GM19239 (cell line): ENCODE measurements around the gene ADAMTS7.
A peak's percentile ranks its signal among the peaks of the same experiment; 100 is the strongest.
"Not testable (repeated sequence)": the region's sequence is repeated elsewhere in the genome, so short reads cannot be mapped to it uniquely, and the experiment has no call there.

Experiments used
- DNase-seq: peaks from one replicate; pipeline ENCODE4 v3.0.0; 2011; ENCODE audit warnings: low spot score; ENCODE audit not compliant: insufficient read length
- FAIRE-seq: peaks from 2 replicates; lab custom pipeline; 2011; peaks lifted over from hg19 to GRCh38; lab: Jason Lieb, UNC

Gene ADAMTS7

DNA sequence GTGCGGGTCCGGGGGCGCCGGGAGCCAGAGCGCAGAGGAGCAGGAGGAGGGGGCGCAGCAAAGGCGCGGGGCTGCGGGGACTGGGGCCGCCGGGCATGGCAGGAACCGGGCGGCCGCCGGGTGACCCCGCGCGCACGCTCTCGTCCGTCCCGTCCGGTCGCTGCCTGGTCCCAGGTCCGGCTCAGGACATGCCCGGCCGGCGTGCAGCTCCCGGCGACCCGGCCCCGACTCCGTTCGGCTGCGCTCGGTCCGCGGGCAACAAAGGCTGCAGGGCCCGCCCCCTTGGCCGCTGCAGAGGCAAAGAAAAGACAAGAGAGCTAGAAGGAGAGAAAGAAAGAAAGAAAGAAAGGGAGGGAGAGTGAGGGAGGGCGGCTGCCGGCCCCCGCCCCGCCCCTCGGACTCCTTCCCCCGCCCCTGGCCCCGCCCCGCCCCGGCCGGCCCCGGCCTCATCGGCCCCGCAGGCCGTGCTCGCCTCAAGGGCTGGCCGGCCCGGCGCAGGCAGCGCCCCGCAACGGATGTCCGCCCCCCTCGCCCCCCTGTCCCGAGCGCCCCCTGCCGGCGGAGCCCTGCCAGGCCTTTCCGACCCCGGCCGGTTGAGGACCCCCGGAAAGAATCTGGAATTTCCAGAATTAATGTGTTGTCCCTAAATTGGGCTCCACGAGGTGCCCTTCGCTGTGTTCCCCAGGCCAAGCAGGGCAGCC is at the start of gene ADAMTS7:
Gene ADAMTS7 (minus strand): TSS at position 341 of the 701 bp plus-strand sequence. CDS start 244 bp downstream, at position 97.
- FAIRE-seq (no peak), DNase-seq (peak; percentile 90)

GRCh38 chr15:78859971-78860719 is 48.9 kb upstream of the ADAMTS7 start:
- peak; percentile 45 for DNase-seq
- FAIRE-seq = peak; percentile 79

DNA sequence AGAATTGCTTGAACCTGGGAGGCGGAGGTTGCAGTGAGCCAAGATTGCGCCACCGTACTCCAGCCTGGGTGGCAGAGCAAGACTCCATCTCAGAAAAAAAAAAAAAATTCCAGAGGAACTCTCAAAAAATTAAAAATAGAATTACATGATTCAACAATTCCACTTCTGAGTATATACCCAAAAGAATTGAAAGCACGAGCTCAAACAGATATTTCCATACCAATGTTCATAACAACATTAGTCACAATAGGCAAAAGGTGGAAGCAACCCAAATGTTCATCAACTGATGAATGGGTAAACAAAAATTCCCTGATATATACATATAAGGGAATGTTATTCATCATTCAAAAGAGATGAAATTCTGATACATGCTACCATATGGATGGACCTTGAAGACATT is 44.5 kb upstream of the ADAMTS7 start:
- no peak for DNase-seq
- FAIRE-seq = no peak

DNA sequence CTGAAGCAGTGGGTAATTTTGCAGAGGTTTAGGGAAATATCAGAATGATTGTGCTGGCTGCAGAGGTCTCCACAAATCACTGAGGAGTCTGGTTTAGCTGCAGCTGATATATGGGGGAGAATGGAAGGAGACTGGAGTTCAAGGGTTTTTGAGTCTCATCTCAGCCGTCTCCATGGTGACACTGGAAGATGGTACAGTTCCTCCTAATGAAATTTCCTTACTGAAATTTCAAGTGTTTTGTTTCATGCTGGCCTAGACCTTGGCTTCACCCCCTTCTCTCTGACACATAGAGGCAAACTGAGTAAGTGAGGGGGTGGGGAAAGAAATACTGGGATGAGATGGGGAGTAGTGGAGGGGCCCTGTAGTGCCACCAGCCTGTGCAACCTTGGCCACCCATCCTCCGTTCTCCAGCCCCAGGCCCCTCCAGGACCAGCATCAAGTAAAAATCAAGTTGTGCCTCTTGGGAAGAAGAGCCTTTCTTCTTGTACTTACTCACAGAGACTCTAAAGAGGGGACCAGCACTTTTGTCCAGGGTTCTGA is 43.6 kb upstream of the ADAMTS7 start:
- FAIRE-seq = no peak
- DNase-seq = no peak

DNA sequence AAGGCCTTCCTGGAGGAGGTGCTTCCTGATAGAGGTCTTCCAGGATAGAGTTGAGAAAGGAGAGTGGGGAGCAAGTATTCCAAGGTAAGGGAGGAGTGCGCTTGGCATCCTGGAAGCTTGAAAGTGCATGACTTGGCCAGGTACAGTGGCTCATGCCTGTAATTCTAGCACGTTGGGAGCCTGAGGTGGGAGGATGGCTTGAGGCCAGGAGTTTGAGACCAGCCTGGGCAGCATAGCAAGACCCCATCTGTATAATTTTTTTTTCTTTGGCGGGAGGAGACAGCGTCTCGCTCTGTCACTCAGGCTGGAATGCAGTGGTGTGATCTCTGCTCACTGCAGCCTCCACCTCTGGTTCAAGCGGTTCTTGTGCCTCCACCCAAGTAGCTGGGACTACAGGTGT is 42.2 kb upstream of the ADAMTS7 start:
- no peak for DNase-seq
- no peak for FAIRE-seq

GRCh38 chr15:78850941-78851755 is 39.9 kb upstream of the ADAMTS7 start:
- FAIRE-seq (no peak), DNase-seq (no peak)

GRCh38 chr15:78850352-78850751 is 39.1 kb upstream of the ADAMTS7 start:
- FAIRE-seq = no peak
- DNase-seq = no peak

- DNase-seq, FAIRE-seq: not testable (repeated sequence)
Observed at GRCh38 chr15:78847387-78847906, 36.2 kb upstream of the ADAMTS7 start.

GRCh38 chr15:78846906-78847305 is 35.6 kb upstream of the ADAMTS7 start:
- DNase-seq, FAIRE-seq: not testable (repeated sequence)

GRCh38 chr15:78842519-78842918 is 31.3 kb upstream of the ADAMTS7 start:
- FAIRE-seq (no peak), DNase-seq (no peak)

- FAIRE-seq = no peak
- DNase-seq = no peak
Observed at GRCh38 chr15:78841891-78842290, 30.6 kb upstream of the ADAMTS7 start.

GRCh38 chr15:78841376-78841706 is 30.1 kb upstream of the ADAMTS7 start:
- FAIRE-seq (no peak), DNase-seq (no peak)

- FAIRE-seq (no peak), DNase-seq (no peak)
Observed at GRCh38 chr15:78840661-78841375, 29.6 kb upstream of the ADAMTS7 start.

DNA sequence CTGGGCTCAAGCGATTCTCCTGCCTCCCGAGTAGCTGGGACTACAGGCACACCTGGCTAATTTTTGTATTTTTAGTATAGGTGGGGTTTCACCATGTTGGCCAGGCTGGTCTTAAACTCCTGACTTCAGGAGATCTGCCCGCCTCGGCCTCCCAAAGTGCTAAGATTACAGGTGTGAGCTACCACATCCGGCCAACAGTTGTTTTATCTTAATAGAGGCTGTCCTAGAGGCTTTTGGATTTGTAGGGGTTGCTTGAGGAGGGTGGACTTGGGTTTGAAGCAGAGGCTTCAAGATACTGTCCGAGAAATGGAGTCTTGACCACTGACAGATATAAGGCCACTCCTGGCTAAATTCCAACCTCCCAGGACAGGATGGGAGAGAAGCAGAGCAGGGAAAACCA is 27.9 kb upstream of the ADAMTS7 start:
- not testable (repeated sequence) for FAIRE-seq, DNase-seq

DNA sequence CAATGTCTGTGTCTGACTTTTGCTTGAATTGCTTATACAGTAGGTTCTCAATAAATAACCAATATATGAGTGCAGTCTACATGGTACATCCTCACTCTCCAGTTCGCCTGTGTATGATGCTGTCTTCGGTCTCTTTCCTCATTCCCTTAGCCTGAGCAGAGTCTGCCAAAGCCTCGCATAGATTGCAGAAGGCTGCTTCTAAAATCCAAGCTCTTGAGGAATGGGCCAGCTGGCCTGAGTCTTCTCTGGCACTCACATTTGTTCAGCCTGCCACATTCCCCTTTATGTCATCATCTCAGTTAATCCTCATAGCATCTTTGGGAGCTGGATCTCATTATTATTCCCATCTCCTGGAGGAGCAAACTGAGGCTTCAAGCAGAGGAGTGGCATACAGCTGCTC is 27.2 kb upstream of the ADAMTS7 start:
- FAIRE-seq (no peak), DNase-seq (no peak)

DNA sequence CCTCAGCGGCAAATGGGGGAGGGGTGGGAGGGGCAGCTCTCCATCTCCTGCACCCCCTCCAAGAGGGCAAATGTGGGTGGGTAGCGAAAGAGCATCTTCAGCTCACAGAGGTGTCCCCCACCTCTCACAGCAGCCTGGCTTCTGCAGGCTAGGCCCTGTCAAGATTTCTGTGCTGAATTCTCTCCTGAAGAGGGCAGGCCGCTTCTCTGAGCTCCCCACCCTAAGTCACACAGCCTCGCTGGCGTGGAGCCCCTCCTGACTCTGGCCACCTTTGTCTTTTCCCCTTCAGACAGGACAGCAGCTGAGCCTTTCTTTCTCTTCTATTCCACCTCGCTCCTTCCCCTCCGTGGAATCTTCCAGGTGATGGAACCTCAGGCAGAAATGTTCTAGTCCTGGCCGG is 26.3 kb upstream of the ADAMTS7 start:
- FAIRE-seq (no peak), DNase-seq (no peak)

DNA sequence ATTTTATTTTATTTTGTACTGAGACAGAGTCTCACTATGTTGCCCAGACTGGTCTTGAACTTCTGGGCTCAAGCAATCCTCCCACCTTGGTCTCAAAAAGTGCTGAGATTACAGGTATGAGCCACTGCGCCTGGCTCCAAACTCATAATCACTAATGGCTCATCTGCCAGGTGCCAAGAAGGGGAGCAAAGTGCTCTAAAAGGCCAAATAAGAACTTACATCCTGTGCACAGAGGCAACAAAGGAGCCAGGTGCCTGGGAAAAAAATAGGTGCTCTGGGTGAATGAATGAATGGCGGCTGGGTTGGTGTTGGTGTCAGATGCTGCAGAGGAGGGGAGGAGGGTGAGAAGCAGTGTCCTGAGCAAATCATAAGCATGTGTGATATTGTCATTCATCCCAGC is 25.9 kb upstream of the ADAMTS7 start:
- no peak for FAIRE-seq
- no peak for DNase-seq

- FAIRE-seq = no peak
- DNase-seq = no peak
Observed at GRCh38 chr15:78836333-78836732, 25.1 kb upstream of the ADAMTS7 start.

- no peak for DNase-seq
- no peak for FAIRE-seq
Observed at GRCh38 chr15:78831229-78832207, 20.3 kb upstream of the ADAMTS7 start.
